ENCODE data around the gene TENM4.

DNA sequence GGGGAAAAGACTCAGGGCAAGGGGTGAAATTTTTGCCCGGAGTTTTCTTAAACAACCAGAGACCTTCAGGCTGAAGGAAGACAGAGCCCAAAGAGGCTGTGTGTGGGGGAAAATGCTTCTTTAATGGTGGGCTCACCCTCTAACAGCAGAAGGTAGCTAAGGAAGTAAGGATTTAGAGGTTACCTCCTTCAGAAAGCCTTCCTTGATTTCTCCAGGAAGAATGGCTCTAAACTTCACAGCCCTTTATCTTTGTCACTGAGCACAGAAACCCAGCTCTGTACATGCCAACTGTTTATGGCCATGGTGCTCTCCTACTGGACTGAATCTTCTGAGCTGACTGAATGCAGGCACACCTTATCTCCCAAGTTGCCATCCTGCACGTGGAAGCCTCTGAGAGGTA is 196.0 kb downstream of the TENM4 start:
- TF ChIP-seq, protein P1, sequence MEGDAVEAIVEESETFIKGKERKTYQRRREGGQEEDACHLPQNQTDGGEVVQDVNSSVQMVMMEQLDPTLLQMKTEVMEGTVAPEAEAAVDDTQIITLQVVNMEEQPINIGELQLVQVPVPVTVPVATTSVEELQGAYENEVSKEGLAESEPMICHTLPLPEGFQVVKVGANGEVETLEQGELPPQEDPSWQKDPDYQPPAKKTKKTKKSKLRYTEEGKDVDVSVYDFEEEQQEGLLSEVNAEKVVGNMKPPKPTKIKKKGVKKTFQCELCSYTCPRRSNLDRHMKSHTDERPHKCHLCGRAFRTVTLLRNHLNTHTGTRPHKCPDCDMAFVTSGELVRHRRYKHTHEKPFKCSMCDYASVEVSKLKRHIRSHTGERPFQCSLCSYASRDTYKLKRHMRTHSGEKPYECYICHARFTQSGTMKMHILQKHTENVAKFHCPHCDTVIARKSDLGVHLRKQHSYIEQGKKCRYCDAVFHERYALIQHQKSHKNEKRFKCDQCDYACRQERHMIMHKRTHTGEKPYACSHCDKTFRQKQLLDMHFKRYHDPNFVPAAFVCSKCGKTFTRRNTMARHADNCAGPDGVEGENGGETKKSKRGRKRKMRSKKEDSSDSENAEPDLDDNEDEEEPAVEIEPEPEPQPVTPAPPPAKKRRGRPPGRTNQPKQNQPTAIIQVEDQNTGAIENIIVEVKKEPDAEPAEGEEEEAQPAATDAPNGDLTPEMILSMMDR (IDR thresholded peaks at IDR 0.05; ENCODE audit: low read depth, low read length, missing input control) = no peak
- no peak for TF ChIP-seq RXRA (IDR thresholded peaks at IDR 0.05)
- TF ChIP-seq, protein P2, sequence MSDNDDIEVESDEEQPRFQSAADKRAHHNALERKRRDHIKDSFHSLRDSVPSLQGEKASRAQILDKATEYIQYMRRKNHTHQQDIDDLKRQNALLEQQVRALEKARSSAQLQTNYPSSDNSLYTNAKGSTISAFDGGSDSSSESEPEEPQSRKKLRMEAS (IDR thresholded peaks at IDR 0.05) = no peak
- no peak for TF ChIP-seq YY1 (IDR thresholded peaks at IDR 0.05)
- TF ChIP-seq HNF4A (conservative IDR thresholded peaks at IDR 0.05) = no peak
- TF ChIP-seq TAF1 (conservative IDR thresholded peaks at IDR 0.05) = no peak
- TF ChIP-seq RAD21 (IDR thresholded peaks at IDR 0.05) = no peak
- TF ChIP-seq, protein P3, sequence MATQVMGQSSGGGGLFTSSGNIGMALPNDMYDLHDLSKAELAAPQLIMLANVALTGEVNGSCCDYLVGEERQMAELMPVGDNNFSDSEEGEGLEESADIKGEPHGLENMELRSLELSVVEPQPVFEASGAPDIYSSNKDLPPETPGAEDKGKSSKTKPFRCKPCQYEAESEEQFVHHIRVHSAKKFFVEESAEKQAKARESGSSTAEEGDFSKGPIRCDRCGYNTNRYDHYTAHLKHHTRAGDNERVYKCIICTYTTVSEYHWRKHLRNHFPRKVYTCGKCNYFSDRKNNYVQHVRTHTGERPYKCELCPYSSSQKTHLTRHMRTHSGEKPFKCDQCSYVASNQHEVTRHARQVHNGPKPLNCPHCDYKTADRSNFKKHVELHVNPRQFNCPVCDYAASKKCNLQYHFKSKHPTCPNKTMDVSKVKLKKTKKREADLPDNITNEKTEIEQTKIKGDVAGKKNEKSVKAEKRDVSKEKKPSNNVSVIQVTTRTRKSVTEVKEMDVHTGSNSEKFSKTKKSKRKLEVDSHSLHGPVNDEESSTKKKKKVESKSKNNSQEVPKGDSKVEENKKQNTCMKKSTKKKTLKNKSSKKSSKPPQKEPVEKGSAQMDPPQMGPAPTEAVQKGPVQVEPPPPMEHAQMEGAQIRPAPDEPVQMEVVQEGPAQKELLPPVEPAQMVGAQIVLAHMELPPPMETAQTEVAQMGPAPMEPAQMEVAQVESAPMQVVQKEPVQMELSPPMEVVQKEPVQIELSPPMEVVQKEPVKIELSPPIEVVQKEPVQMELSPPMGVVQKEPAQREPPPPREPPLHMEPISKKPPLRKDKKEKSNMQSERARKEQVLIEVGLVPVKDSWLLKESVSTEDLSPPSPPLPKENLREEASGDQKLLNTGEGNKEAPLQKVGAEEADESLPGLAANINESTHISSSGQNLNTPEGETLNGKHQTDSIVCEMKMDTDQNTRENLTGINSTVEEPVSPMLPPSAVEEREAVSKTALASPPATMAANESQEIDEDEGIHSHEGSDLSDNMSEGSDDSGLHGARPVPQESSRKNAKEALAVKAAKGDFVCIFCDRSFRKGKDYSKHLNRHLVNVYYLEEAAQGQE (IDR thresholded peaks at IDR 0.05) = no peak
- TF ChIP-seq GABPA (IDR thresholded peaks at IDR 0.05 in 1 of 2, conservative IDR thresholded peaks at IDR 0.05 in 1 of 2) = no peak
- TF ChIP-seq SP1 (IDR thresholded peaks at IDR 0.05) = no peak
- TF ChIP-seq EGR1 (IDR thresholded peaks at IDR 0.05; ENCODE audit: low read depth in 2 of 2) = no peak
- no peak for TF ChIP-seq JUND (IDR thresholded peaks at IDR 0.05)
